ENCODE results near the gene RCVRN.

Gene RCVRN

DNA sequence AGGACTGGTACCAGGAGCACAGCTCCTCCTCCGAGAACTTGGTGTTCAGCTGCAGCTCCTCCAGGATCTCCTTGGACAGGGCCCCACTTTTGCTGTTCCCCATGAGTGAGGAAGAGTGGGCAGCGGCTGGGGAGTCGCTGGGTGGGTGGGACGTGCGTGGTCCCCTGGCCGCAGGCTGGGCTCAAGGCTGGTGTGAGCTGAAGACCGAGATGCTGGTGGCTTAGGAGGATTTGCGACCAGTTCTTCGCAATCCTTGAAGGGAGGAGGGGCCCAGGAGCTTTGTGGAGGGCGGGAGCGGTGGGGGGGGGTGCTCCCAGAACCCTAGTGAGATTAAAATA is at the start of gene RCVRN:
RCVRN (minus strand) TSS at position 194 of the 338 bp plus-strand sequence; CDS start at position 103, 91 bp downstream.
- DNase-seq (ENCODE audit: low read depth) = no peak
- H3K4me3 ChIP-seq (ENCODE audit: low read depth, low read length) = no peak within 1 kb of the TSS
- TF ChIP-seq, protein P1, sequence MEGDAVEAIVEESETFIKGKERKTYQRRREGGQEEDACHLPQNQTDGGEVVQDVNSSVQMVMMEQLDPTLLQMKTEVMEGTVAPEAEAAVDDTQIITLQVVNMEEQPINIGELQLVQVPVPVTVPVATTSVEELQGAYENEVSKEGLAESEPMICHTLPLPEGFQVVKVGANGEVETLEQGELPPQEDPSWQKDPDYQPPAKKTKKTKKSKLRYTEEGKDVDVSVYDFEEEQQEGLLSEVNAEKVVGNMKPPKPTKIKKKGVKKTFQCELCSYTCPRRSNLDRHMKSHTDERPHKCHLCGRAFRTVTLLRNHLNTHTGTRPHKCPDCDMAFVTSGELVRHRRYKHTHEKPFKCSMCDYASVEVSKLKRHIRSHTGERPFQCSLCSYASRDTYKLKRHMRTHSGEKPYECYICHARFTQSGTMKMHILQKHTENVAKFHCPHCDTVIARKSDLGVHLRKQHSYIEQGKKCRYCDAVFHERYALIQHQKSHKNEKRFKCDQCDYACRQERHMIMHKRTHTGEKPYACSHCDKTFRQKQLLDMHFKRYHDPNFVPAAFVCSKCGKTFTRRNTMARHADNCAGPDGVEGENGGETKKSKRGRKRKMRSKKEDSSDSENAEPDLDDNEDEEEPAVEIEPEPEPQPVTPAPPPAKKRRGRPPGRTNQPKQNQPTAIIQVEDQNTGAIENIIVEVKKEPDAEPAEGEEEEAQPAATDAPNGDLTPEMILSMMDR (IDR thresholded peaks at IDR 0.05; ENCODE audit: control insufficient read depth, extremely low read depth, insufficient read depth) = no peak

DNA sequence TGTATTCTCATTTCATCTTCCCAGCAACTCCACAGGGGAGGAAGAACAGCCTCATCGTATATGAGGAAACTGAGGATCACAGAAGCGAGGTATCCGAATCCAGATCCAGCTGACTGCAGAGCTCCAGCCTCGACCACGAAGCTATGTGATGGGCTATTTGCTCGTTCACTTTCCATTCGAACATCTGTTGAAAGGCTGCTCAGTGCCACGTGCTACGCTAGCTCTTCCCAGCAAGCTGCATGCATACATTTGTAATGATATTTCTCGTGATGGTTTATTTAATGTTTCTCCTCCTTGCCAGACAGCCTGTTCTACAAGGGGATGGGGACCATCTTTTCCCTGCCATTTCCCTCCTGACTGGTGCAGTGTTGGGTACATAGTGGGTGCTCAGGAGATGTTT is 48.4 kb upstream of the RCVRN start:
- H3K4me3 ChIP-seq (ENCODE audit: low read depth, low read length) = no peak overlapping the region
- TF ChIP-seq, protein P1 (IDR thresholded peaks at IDR 0.05; ENCODE audit: control insufficient read depth, extremely low read depth, insufficient read depth) = no peak
- no peak for DNase-seq (ENCODE audit: low read depth)

DNA sequence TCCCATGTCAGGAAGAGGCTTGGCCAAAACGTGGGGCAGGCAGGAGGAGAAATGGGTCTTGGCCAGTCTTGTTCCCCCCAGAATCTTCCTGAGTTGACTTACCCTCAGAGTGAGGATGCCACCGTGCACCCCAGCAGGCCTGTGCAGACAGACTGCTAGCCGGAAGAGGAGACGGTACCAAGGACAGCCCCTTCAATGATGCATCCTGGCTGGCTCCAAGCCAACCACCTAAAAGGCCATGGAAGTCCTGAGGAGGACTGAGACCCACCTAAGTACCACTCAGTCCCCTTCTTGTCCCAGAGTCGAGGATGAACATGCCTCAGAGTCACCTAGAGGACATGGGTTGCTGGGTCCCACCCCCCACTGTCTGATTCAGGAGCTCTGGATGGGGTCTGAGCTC is 46.7 kb upstream of the RCVRN start:
- TF ChIP-seq, protein P1 (IDR thresholded peaks at IDR 0.05; ENCODE audit: control insufficient read depth, extremely low read depth, insufficient read depth) = no peak
- H3K4me3 ChIP-seq (ENCODE audit: low read depth, low read length) = no peak overlapping the region
- no peak for DNase-seq (ENCODE audit: low read depth)

DNA sequence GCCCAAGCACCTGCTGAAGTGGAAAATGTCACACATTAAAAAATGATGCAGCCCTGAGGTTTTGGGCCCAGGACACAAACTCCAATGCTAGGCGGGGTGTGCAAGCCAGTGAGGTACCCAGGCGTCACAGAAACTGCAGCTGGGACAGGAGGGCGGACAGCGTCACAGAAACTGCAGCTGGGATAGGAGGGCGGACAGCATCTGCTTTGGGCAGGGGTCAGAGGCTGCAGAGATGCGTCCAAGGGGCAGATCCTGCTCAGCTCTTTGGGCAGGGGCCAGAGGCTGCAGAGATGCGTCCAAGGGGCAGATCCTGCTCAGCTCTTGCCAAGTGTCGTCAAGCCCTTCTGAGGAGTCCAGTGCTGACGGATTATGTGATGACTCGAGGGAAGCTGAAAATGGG is 43.9 kb upstream of the RCVRN start:
- TF ChIP-seq, protein P1 (IDR thresholded peaks at IDR 0.05; ENCODE audit: control insufficient read depth, extremely low read depth, insufficient read depth) = no peak
- no peak overlapping the region for H3K4me3 ChIP-seq (ENCODE audit: low read depth, low read length)
- no peak for DNase-seq (ENCODE audit: low read depth)

DNA sequence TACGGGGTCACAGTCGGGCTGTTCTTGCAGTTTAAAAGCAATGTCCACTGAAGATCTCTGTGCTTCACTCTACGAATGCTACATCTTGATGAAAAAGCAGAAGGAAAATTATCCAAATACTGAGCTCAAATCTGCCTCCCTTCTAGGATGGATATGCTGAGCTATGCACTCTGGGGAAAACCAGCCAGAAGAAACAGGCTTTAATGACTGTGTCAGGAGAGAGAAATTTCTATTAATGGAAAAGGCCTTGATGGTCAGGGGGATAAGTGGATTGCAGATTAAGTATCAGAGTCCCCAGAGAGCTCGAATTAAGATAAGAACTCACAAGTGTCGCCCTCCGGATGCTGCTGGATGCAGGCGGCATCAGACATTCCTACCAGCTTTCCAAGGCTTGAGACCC is 39.6 kb upstream of the RCVRN start:
- H3K4me3 ChIP-seq (ENCODE audit: low read depth, low read length) = no peak overlapping the region
- no peak for DNase-seq (ENCODE audit: low read depth)
- TF ChIP-seq, protein P1 (IDR thresholded peaks at IDR 0.05; ENCODE audit: control insufficient read depth, extremely low read depth, insufficient read depth) = no peak

DNA sequence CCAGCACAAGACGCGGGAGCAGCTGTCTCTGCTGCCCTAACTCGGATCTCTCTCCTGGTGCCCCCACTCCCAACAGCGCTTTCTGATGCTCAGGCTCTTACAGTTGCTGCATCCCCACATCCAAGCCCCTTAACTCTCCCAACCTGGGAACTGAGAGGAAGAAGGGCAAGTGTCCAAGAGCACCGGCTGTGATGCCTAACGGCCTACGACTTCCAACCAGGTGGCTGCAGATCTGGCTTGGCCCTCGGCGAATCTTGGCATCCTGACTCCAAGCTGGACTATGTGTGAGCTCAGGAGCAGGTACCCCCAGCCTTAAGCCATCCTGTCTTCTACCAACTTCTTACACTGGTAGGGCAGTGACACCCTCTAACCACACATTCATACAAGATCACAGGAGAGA is 38.3 kb upstream of the RCVRN start:
- DNase-seq (ENCODE audit: low read depth) = no peak
- TF ChIP-seq, protein P1 (IDR thresholded peaks at IDR 0.05; ENCODE audit: control insufficient read depth, extremely low read depth, insufficient read depth) = no peak
- H3K4me3 ChIP-seq (ENCODE audit: low read depth, low read length) = no peak overlapping the region

DNA sequence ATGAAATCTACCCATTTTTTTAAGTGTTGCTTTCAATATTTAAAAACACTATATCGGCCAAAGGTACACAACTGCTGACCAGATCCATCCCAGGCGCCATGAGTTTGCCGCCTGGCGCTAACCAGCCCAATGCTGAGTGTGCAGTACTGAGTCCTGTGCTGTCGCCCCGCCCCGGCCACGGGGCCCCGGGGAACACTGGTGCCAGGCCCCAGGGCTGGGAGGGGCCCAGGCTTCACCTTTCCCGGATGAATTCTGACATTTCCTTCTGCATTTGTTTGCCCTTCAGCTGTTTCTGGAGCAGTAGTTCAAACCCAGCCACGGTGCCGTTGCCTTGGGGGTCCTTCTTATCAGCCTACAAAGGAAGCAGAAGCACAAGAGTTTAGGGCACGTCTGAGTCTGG is 37.8 kb upstream of the RCVRN start:
- no peak overlapping the region for H3K4me3 ChIP-seq (ENCODE audit: low read depth, low read length)
- TF ChIP-seq, protein P1 (IDR thresholded peaks at IDR 0.05; ENCODE audit: control insufficient read depth, extremely low read depth, insufficient read depth) = no peak
- DNase-seq (ENCODE audit: low read depth) = no peak

Data from LNCaP clone FGC (cell line).